ENCODE data around the gene LRP4.
"Not testable (repeated sequence)": the region's sequence is repeated elsewhere in the genome, so short reads cannot be mapped to it uniquely, and the experiment has no call there.

Gene LRP4

GRCh38 chr11:46918083-46918787, at the start of gene LRP4:
LRP4 (minus strand) TSS chr11:46918550; CDS start chr11:46918379, 171 bp downstream.
- no peak for FAIRE-seq

GRCh38 chr11:46967962-46968361, 49.6 kb upstream of the LRP4 start:
- FAIRE-seq = no peak

GRCh38 chr11:46966773-46967172, 48.4 kb upstream of the LRP4 start:
- FAIRE-seq = no peak

GRCh38 chr11:46963844-46964243, 45.5 kb upstream of the LRP4 start:
- FAIRE-seq = no peak

- not testable (repeated sequence) for FAIRE-seq
Measured at GRCh38 chr11:46961886-46962285, 43.5 kb upstream of the LRP4 start.

GRCh38 chr11:46961041-46961440, 42.7 kb upstream of the LRP4 start:
- FAIRE-seq = no peak

- FAIRE-seq = no peak
Measured at GRCh38 chr11:46958777-46959176, 40.4 kb upstream of the LRP4 start.

- FAIRE-seq = no peak
Measured at GRCh38 chr11:46953093-46953492, 34.7 kb upstream of the LRP4 start.

- FAIRE-seq = no peak
Measured at GRCh38 chr11:46952553-46952952, 34.2 kb upstream of the LRP4 start.

- FAIRE-seq = no peak
Measured at GRCh38 chr11:46951864-46952263, 33.5 kb upstream of the LRP4 start.

- no peak for FAIRE-seq
Measured at GRCh38 chr11:46949297-46949696, 30.9 kb upstream of the LRP4 start.

GRCh38 chr11:46948378-46949131, 30.2 kb upstream of the LRP4 start:
- FAIRE-seq = no peak

GRCh38 chr11:46947399-46948077, 29.2 kb upstream of the LRP4 start:
- no peak for FAIRE-seq

- no peak for FAIRE-seq
Measured at GRCh38 chr11:46944356-46945075, 26.2 kb upstream of the LRP4 start.

GRCh38 chr11:46942172-46942571, 23.8 kb upstream of the LRP4 start:
- no peak for FAIRE-seq

- no peak for FAIRE-seq
Measured at GRCh38 chr11:46936138-46937110, 18.1 kb upstream of the LRP4 start, which contains the start of gene CSTPP1. CSTPP1 (plus strand) TSS chr11:46936761; CDS start chr11:46936806, 45 bp downstream.

- FAIRE-seq = no peak
Measured at GRCh38 chr11:46930089-46930488, 11.7 kb upstream of the LRP4 start.

GRCh38 chr11:46928701-46929100, 10.4 kb upstream of the LRP4 start:
- not testable (repeated sequence) for FAIRE-seq

GRCh38 chr11:46927928-46928327, 9.6 kb upstream of the LRP4 start:
- not testable (repeated sequence) for FAIRE-seq

- no peak for FAIRE-seq
Measured at GRCh38 chr11:46920755-46921154, 2.4 kb upstream of the LRP4 start.

GRCh38 chr11:46918788-46919513, 601 bp upstream of the LRP4 start:
- FAIRE-seq = no peak

Measured in TTC549 (cell line).